ENCODE measurements around the gene TSPAN10.

TSPAN10 gene

GRCh38 chr17:81644496-81644895, 7.5 kb downstream of the TSPAN10 start:
- Histone ChIP-seq H3K9me3 (ENCODE audit: low read depth, low read length) (no peaks in the 10 kb centered on the region), H3K27ac (no peak overlapping the region), H3K36me3 (ENCODE audit: insufficient read depth, low read length) (no peaks in the 10 kb centered on the region), H3K4me3 (no peak overlapping the region), H3K9ac (ENCODE audit: insufficient read length) (no peak overlapping the region)
- no peak for DNase-seq (ENCODE audit: low read depth, low spot score)
- TF ChIP-seq POLR2AphosphoS5 (IDR thresholded peaks at IDR 0.05; ENCODE audit: borderline replicate concordance, low read depth, low read length) (no peak), EZH2 (IDR thresholded peaks at IDR 0.05) (no peak), FOXP2 (optimal IDR thresholded peaks at IDR 0.05; ENCODE audit: control extremely low read depth, extremely low read length, insufficient read depth) (no peak)

- Histone ChIP-seq H3K4me3 (no peak overlapping the region), H3K36me3 (ENCODE audit: insufficient read depth, low read length) (no peaks in the 10 kb centered on the region), H3K9ac (ENCODE audit: insufficient read length) (no peak overlapping the region), H3K27ac (no peak overlapping the region), H3K9me3 (ENCODE audit: low read depth, low read length) (no peaks in the 10 kb centered on the region)
- TF ChIP-seq FOXP2 (optimal IDR thresholded peaks at IDR 0.05; ENCODE audit: control extremely low read depth, extremely low read length, insufficient read depth) (no peak), EZH2 (IDR thresholded peaks at IDR 0.05) (no peak), POLR2AphosphoS5 (IDR thresholded peaks at IDR 0.05; ENCODE audit: borderline replicate concordance, low read depth, low read length) (no peak)
- no peak for DNase-seq (ENCODE audit: low read depth, low spot score)
Measured at GRCh38 chr17:81644976-81645952, 8.3 kb downstream of the TSPAN10 start.

GRCh38 chr17:81646869-81647600, 10.0 kb downstream of the TSPAN10 start:
- Histone ChIP-seq H3K4me3 (no peak overlapping the region), H3K36me3 (ENCODE audit: insufficient read depth, low read length) (no peaks in the 10 kb centered on the region), H3K9ac (ENCODE audit: insufficient read length) (no peak overlapping the region), H3K9me3 (ENCODE audit: low read depth, low read length) (no peaks in the 10 kb centered on the region), H3K27ac (no peak overlapping the region)
- no peak for DNase-seq (ENCODE audit: low read depth, low spot score)
- TF ChIP-seq EZH2 (IDR thresholded peaks at IDR 0.05) (no peak), FOXP2 (optimal IDR thresholded peaks at IDR 0.05; ENCODE audit: control extremely low read depth, extremely low read length, insufficient read depth) (no peak), POLR2AphosphoS5 (IDR thresholded peaks at IDR 0.05; ENCODE audit: borderline replicate concordance, low read depth, low read length) (no peak)

GRCh38 chr17:81647640-81648012, 10.6 kb downstream of the TSPAN10 start:
- Histone ChIP-seq H3K4me3 (no peak overlapping the region), H3K9me3 (ENCODE audit: low read depth, low read length) (no peaks in the 10 kb centered on the region), H3K27ac (no peak overlapping the region), H3K36me3 (ENCODE audit: insufficient read depth, low read length) (no peaks in the 10 kb centered on the region), H3K9ac (ENCODE audit: insufficient read length) (no peak overlapping the region)
- TF ChIP-seq POLR2AphosphoS5 (IDR thresholded peaks at IDR 0.05; ENCODE audit: borderline replicate concordance, low read depth, low read length): no peak
- no peak for TF ChIP-seq EZH2 (IDR thresholded peaks at IDR 0.05)
- TF ChIP-seq FOXP2 (optimal IDR thresholded peaks at IDR 0.05; ENCODE audit: control extremely low read depth, extremely low read length, insufficient read depth): no peak
- no peak for DNase-seq (ENCODE audit: low read depth, low spot score)

- H3K4me3 ChIP-seq: no peak overlapping the region
- no peak overlapping the region for H3K27ac ChIP-seq
- H3K9ac ChIP-seq (ENCODE audit: insufficient read length): no peak overlapping the region
- DNase-seq (ENCODE audit: low read depth, low spot score): no peak
- H3K36me3 ChIP-seq (ENCODE audit: insufficient read depth, low read length): no peaks in the 10 kb centered on the region
- H3K9me3 ChIP-seq (ENCODE audit: low read depth, low read length): no peaks in the 10 kb centered on the region
- no peak for TF ChIP-seq POLR2AphosphoS5 (IDR thresholded peaks at IDR 0.05; ENCODE audit: borderline replicate concordance, low read depth, low read length)
Measured at GRCh38 chr17:81648013-81648706, 11.2 kb downstream of the TSPAN10 start.

- H3K36me3 ChIP-seq (ENCODE audit: insufficient read depth, low read length): no peaks in the 10 kb centered on the region
- no peak overlapping the region for H3K4me3 ChIP-seq
- no peak overlapping the region for H3K27ac ChIP-seq
- H3K9me3 ChIP-seq (ENCODE audit: low read depth, low read length): no peaks in the 10 kb centered on the region
- no peak overlapping the region for H3K9ac ChIP-seq (ENCODE audit: insufficient read length)
- TF ChIP-seq EZH2 (IDR thresholded peaks at IDR 0.05): no peak
- TF ChIP-seq FOXP2 (optimal IDR thresholded peaks at IDR 0.05; ENCODE audit: control extremely low read depth, extremely low read length, insufficient read depth): no peak
- no peak for TF ChIP-seq POLR2AphosphoS5 (IDR thresholded peaks at IDR 0.05; ENCODE audit: borderline replicate concordance, low read depth, low read length)
- DNase-seq (ENCODE audit: low read depth, low spot score): no peak
Measured at GRCh38 chr17:81648707-81649085, 11.7 kb downstream of the TSPAN10 start.

GRCh38 chr17:81650951-81651350, 14.0 kb downstream of the TSPAN10 start:
- Histone ChIP-seq H3K9me3 (ENCODE audit: low read depth, low read length) (no peaks in the 10 kb centered on the region), H3K9ac (ENCODE audit: insufficient read length) (no peak overlapping the region), H3K36me3 (ENCODE audit: insufficient read depth, low read length) (no peaks in the 10 kb centered on the region), H3K27ac (no peak overlapping the region), H3K4me3 (no peak overlapping the region)
- TF ChIP-seq EZH2 (IDR thresholded peaks at IDR 0.05): no peak
- TF ChIP-seq FOXP2 (optimal IDR thresholded peaks at IDR 0.05; ENCODE audit: control extremely low read depth, extremely low read length, insufficient read depth): no peak
- TF ChIP-seq POLR2AphosphoS5 (IDR thresholded peaks at IDR 0.05; ENCODE audit: borderline replicate concordance, low read depth, low read length): no peak
- DNase-seq (ENCODE audit: low read depth, low spot score): no peak

GRCh38 chr17:81651692-81652091, 14.7 kb downstream of the TSPAN10 start:
- DNase-seq (ENCODE audit: low read depth, low spot score): no peak
- TF ChIP-seq FOXP2 (optimal IDR thresholded peaks at IDR 0.05; ENCODE audit: control extremely low read depth, extremely low read length, insufficient read depth) (no peak), EZH2 (IDR thresholded peaks at IDR 0.05) (no peak), POLR2AphosphoS5 (IDR thresholded peaks at IDR 0.05; ENCODE audit: borderline replicate concordance, low read depth, low read length) (no peak)
- Histone ChIP-seq H3K27ac (no peak overlapping the region), H3K36me3 (ENCODE audit: insufficient read depth, low read length) (no peaks in the 10 kb centered on the region), H3K9ac (ENCODE audit: insufficient read length) (no peak overlapping the region), H3K9me3 (ENCODE audit: low read depth, low read length) (no peaks in the 10 kb centered on the region), H3K4me3 (no peak overlapping the region)

Measured in SK-N-MC (cell line).